HCT116 (cell line): ENCODE results near the gene TRAPPC4. TPM values are rescaled to one million over a fixed set of nuclear protein-coding genes. Genes with fewer than 3 reads are reported as not detected.

Experiments
- ATAC-seq: fragments of 200-7000 bp; cut with Tn5 transposase; 2 replicates; pipeline ENCODE4 v1.9.1; 2020; ENCODE audit warnings: mild to moderate bottlenecking, moderate library complexity
- BruUV-seq: library from RNA; stranded (reverse); fragments of 400-500 nt; replicated peaks from 2 replicates; lab custom pipeline; 2021; lab: Mats Ljungman, UMichigan
- CTCF ChIA-PET: fragments of 300-600 bp; sonication (Branson Sonifier 250); formaldehyde crosslinking; loops from one replicate; lab custom pipeline; 2021; ENCODE audit warnings: antibody characterized with exemption; lab: Charles Lee
- POLR2A ChIA-PET: fragments of 300-600, 350-600 bp; sonication (Branson Sonifier 250); formaldehyde crosslinking; loops from one replicate; lab custom pipeline; 2021; ENCODE audit warnings: antibody characterized with exemption; lab: Charles Lee
- RAD21 ChIA-PET, 2 experiments: fragments of 300-600 bp; sonication (Branson Sonifier 250); formaldehyde crosslinking; loops; one replicate each; lab custom pipeline; 2023; ENCODE audit warnings: low total read pairs in 2 of 2; ENCODE audit not compliant: uncharacterized antibody in 2 of 2, unreplicated experiment in 2 of 2, low non-redundant PET in 1 of 2; lab: Charles Lee
- DNase-seq: peaks from one replicate; pipeline ENCODE4 v3.0.0-alpha.2; 2010; ENCODE audit warnings: low read depth, low spot score
- H2AFZ ChIP-seq: fragments of 200-600 bp; shearing (Covaris generic), sonication (generic); 2 replicates; pipeline ENCODE4 v1.6.1; 2017; ENCODE audit warnings: low read depth, mixed run types, mixed read lengths, antibody characterized with exemption, low read length; ENCODE audit not compliant: poor library complexity, severe bottlenecking
- H3K27ac ChIP-seq: 2 replicates; pipeline ENCODE4 v1.5.1; 2012; ENCODE audit warnings: low read depth, low read length
- H3K27me3 ChIP-seq: fragments of 200-600 bp; sonication (generic); 2 replicates; pipeline ENCODE4 v1.6.1; 2016; ENCODE audit warnings: mixed run types, low read length, mixed read lengths; ENCODE audit not compliant: insufficient read depth
- H3K36me3 ChIP-seq, 2 experiments: fragments of 200-500 bp in 1 of 2; fragments of 200-600 bp in 1 of 2; sonication (Bioruptor generic) in 1 of 2; sonication (generic) in 1 of 2; 2 replicates each; pipeline versions ENCODE4 v1.5.1 to v1.6.1; 2014 to 2016; ENCODE audit warnings: low read length in 2 of 2, inconsistent platforms in 1 of 2, mixed read lengths in 1 of 2, mixed run types in 1 of 2; ENCODE audit not compliant: insufficient read depth in 2 of 2, control insufficient read depth in 1 of 2
- H3K4me1 ChIP-seq, 2 experiments: fragments of 200-600 bp in 1 of 2; sonication (generic) in 1 of 2; 2 replicates each; pipeline versions ENCODE4 v1.5.1 to v1.6.1; 2012 to 2017; ENCODE audit warnings: low read length in 2 of 2, inconsistent platforms in 1 of 2, mild to moderate bottlenecking in 1 of 2, mixed read lengths in 1 of 2, mixed run types in 1 of 2, moderate library complexity in 1 of 2; ENCODE audit not compliant: insufficient read depth in 2 of 2, control insufficient read depth in 1 of 2
- H3K4me2 ChIP-seq: fragments of 200-600 bp; sonication (generic); 2 replicates; pipeline ENCODE4 v1.6.1; 2017; ENCODE audit warnings: mixed run types, low read length, mixed read lengths
- H3K4me3 ChIP-seq, 2 experiments: fragments of 200-600 bp in 1 of 2; sonication (generic) in 1 of 2; replicated peaks in 1 of 2; 2 replicates each; pipeline ENCODE4 v1.5.1; 2011 to 2016; ENCODE audit warnings: low read length in 2 of 2, control low read depth in 1 of 2, low read depth in 1 of 2, mild to moderate bottlenecking in 1 of 2, mixed read lengths in 1 of 2, mixed run types in 1 of 2
- H3K79me2 ChIP-seq: fragments of 200-600 bp; sonication (generic); 2 replicates; pipeline ENCODE4 v1.6.1; 2017; ENCODE audit warnings: mild to moderate bottlenecking, mixed run types, low read length, moderate library complexity, mixed read lengths; ENCODE audit not compliant: insufficient read depth
- H3K9ac ChIP-seq: fragments of 200-600 bp; sonication (generic); 2 replicates; pipeline ENCODE4 v1.6.1; 2016; ENCODE audit warnings: low read length, mixed read lengths
- H3K9me2 ChIP-seq: fragments of 200-600 bp; sonication (generic), shearing (Covaris generic); 2 replicates; pipeline ENCODE4 v1.6.1; 2017; ENCODE audit warnings: mixed run types, mild to moderate bottlenecking, moderate library complexity; ENCODE audit not compliant: insufficient read depth
- H3K9me3 ChIP-seq, 2 experiments: fragments of 200-500 bp in 1 of 2; fragments of 200-600 bp in 1 of 2; sonication (Bioruptor generic) in 1 of 2; sonication (generic) in 1 of 2; 2 replicates each; pipeline ENCODE4 v1.6.1; 2014 to 2017; ENCODE audit warnings: low read length in 2 of 2, mixed read lengths in 2 of 2, inconsistent platforms in 1 of 2, low read depth in 1 of 2, mild to moderate bottlenecking in 1 of 2, mixed run types in 1 of 2, moderate library complexity in 1 of 2; ENCODE audit not compliant: control insufficient read depth in 1 of 2, insufficient read depth in 1 of 2
- H4K20me1 ChIP-seq: fragments of 200-600 bp; sonication (generic), shearing (Covaris generic); 2 replicates; pipeline ENCODE4 v1.6.1; 2017; ENCODE audit warnings: mixed run types, mild to moderate bottlenecking, moderate library complexity; ENCODE audit not compliant: insufficient read depth
- CBX3 ChIP-seq: IDR thresholded peaks from 2 replicates; pipeline ENCODE4 v1.6.1; 2012; ENCODE audit warnings: low read depth
- CEBPB ChIP-seq: IDR thresholded peaks from 2 replicates; pipeline ENCODE4 v1.6.1; 2012; ENCODE audit warnings: low read depth
- EGR1 ChIP-seq: IDR thresholded peaks from 2 replicates; pipeline ENCODE4 v1.6.1; 2012; ENCODE audit warnings: low read depth
- ELF1 ChIP-seq: IDR thresholded peaks from 2 replicates; pipeline ENCODE4 v1.6.1; 2012; ENCODE audit warnings: low read depth, borderline replicate concordance
- EZH2 ChIP-seq: fragments of 200-600 bp; sonication (generic); IDR thresholded peaks from 2 replicates; pipeline ENCODE4 v1.6.1; 2017; ENCODE audit warnings: antibody characterized with exemption, mixed run types
- EZH2phosphoT487 ChIP-seq: fragments of 200-600 bp; IDR thresholded peaks from 2 replicates; pipeline ENCODE4 v1.6.1; 2018; ENCODE audit warnings: antibody characterized with exemption, borderline replicate concordance
- JUND ChIP-seq: IDR thresholded peaks from 2 replicates; pipeline ENCODE4 v1.6.1; 2012
- POLR2A ChIP-seq: IDR thresholded peaks from 2 replicates; pipeline ENCODE4 v1.7.0; 2011; ENCODE audit warnings: borderline replicate concordance; ENCODE audit not compliant: insufficient read depth, insufficient read length; ENCODE audit errors: extremely low read depth
- POLR2AphosphoS5 ChIP-seq: IDR thresholded peaks from 2 replicates; pipeline ENCODE4 v1.6.1; 2011; ENCODE audit warnings: mild to moderate bottlenecking, low read depth, low read length, moderate library complexity
- RAD21 ChIP-seq: IDR thresholded peaks from 2 replicates; pipeline ENCODE4 v1.6.1; 2012; ENCODE audit warnings: low read depth, mild to moderate bottlenecking
- SIN3A ChIP-seq: IDR thresholded peaks from 2 replicates; pipeline ENCODE4 v1.6.1; 2012; ENCODE audit warnings: low read depth
- SP1 ChIP-seq: IDR thresholded peaks from 2 replicates; pipeline ENCODE4 v1.6.1; 2012; ENCODE audit warnings: low read depth
- SRF ChIP-seq: IDR thresholded peaks from 2 replicates; pipeline ENCODE4 v1.6.1; 2012; ENCODE audit warnings: low read depth
- TCF7L2 ChIP-seq: IDR thresholded peaks from 2 replicates; pipeline ENCODE4 v1.7.0; 2011; ENCODE audit warnings: borderline replicate concordance, inconsistent platforms; ENCODE audit not compliant: insufficient read depth, insufficient read length; ENCODE audit errors: extremely low read depth
- YY1 ChIP-seq: IDR thresholded peaks from 2 replicates; pipeline ENCODE4 v1.6.1; 2011; ENCODE audit warnings: low read length, low read depth, moderate library complexity, mild to moderate bottlenecking; ENCODE audit not compliant: insufficient replicate concordance; ENCODE audit errors: extremely low read depth
- ZFX ChIP-seq: fragments of 450-650 bp; IDR thresholded peaks from 2 replicates; pipeline ENCODE4 v1.6.1; 2017
- intact Hi-C: fragments of 100-400 bp; cut with micrococcal nuclease; formaldehyde crosslinking; loops from 2 replicates; pipeline ENCODE4 v1.10.0; 2022
- total RNA-seq: library from RNA; stranded (reverse); gene quantifications from one replicate; pipeline ENCODE4 v1.2.1, GENCODE V29; 2021; ENCODE audit not compliant: unreplicated experiment
- TF ChIP-seq, protein P1 (sequence below), 3 experiments: fragments of 200-600 bp in 1 of 3; sonication (generic) in 1 of 3; IDR thresholded peaks in 2 of 3; conservative IDR thresholded peaks in 1 of 3; 2 replicates each; pipeline ENCODE4 v1.5.1; 2012 to 2017; ENCODE audit warnings: low read depth in 2 of 3, low read length in 2 of 3, antibody characterized with exemption in 1 of 3, borderline replicate concordance in 1 of 3, control low read depth in 1 of 3, mild to moderate bottlenecking in 1 of 3, mixed read lengths in 1 of 3, mixed run types in 1 of 3, moderate library complexity in 1 of 3; ENCODE audit not compliant: insufficient read depth in 1 of 3
- TF ChIP-seq, protein P2 (sequence below): IDR thresholded peaks from 2 replicates; pipeline ENCODE4 v1.6.1; 2012
- TF ChIP-seq, protein P3 (sequence below): IDR thresholded peaks from 2 replicates; pipeline ENCODE4 v1.6.1; 2011; ENCODE audit warnings: mild to moderate bottlenecking, low read length, moderate library complexity; ENCODE audit not compliant: insufficient replicate concordance; ENCODE audit errors: extremely low read depth
- TF ChIP-seq, protein P4 (sequence below): IDR thresholded peaks from 2 replicates; pipeline ENCODE4 v1.6.1; 2012; ENCODE audit warnings: low read depth
- TF ChIP-seq, protein P5 (sequence below): IDR thresholded peaks from 2 replicates; pipeline ENCODE4 v1.6.1; 2012

Gene TRAPPC4
- total RNA-seq, 1 experiment from 2014 or later, result 61.6 TPM

DNA sequence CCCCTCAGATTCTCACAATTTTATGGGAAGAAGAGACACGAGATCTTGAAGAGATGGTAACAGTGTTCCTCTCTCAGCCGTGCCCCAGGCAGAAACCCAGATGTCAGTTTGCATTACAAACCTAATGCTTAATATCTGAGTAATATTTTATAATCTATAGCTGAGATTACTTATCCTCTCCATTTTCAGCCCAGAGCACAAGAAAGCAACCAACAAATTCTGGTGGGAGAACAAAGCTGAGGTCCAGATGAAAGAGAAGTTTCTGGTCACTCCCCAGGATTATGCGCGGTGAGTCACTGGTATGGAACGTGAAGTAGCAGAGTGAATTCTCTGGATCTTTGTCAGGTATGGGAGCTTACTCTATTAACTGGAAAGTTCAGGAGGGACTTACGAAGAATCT is 19.7 kb upstream of the TRAPPC4 start:
- Histone ChIP-seq H4K20me1 (no peaks in the 10 kb centered on the region), H3K4me1 (peaks cover 15 to 46% of the 10 kb centered on the region in 2 experiments), H3K9me2 (no peaks in the 10 kb centered on the region), H2AFZ (no peak overlapping the region), H3K36me3 (peaks cover 13 to 27% of the 10 kb centered on the region in 2 experiments), H3K27ac (peak overlapping the region; percentile 96), H3K79me2 (peaks cover 75% of the 10 kb centered on the region), H3K9ac (peak overlapping the region; percentile 90), H3K4me3 (peak overlapping the region; percentile 90), H3K9me3 (no peaks in the 10 kb centered on the region), H3K4me2 (peak overlapping the region; percentile 97), H3K27me3 (no peaks in the 10 kb centered on the region)
- intact Hi-C loops, result no loop called here
- DNase-seq, result peak; percentile 74
- no TSS peak for BruUV-seq
- peak; percentile 39 for ATAC-seq
- CTCF ChIA-PET, result no interaction called here
- POLR2A ChIA-PET, result interaction anchor here (0.6 kb wide), 1 partner anchor 327 kb away, joined by 5 read pairs; no protein-coding TSS in a partner anchor
- RAD21 ChIA-PET, result no interaction called here
- TF ChIP-seq CBX3 (no peak), YY1 (no peak), SIN3A (peak; percentile 48; the same call in 1 of the 2 replicates), POLR2AphosphoS5 (no peak), CEBPB (no peak), POLR2A (no peak), ELF1 (no peak), SP1 (peak; percentile 43; the same call in 1 of the 2 replicates), TCF7L2 (peak; percentile 76), JUND (peak; percentile 86), EZH2phosphoT487 (no peak), EGR1 (no peak), EZH2 (no peak), SRF (no peak), RAD21 (no peak), ZFX (no peak)
- TF ChIP-seq, protein P1, sequence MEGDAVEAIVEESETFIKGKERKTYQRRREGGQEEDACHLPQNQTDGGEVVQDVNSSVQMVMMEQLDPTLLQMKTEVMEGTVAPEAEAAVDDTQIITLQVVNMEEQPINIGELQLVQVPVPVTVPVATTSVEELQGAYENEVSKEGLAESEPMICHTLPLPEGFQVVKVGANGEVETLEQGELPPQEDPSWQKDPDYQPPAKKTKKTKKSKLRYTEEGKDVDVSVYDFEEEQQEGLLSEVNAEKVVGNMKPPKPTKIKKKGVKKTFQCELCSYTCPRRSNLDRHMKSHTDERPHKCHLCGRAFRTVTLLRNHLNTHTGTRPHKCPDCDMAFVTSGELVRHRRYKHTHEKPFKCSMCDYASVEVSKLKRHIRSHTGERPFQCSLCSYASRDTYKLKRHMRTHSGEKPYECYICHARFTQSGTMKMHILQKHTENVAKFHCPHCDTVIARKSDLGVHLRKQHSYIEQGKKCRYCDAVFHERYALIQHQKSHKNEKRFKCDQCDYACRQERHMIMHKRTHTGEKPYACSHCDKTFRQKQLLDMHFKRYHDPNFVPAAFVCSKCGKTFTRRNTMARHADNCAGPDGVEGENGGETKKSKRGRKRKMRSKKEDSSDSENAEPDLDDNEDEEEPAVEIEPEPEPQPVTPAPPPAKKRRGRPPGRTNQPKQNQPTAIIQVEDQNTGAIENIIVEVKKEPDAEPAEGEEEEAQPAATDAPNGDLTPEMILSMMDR (IDR thresholded peaks at IDR 0.05 in 2 of 3, conservative IDR thresholded peaks at IDR 0.05 in 1 of 3; ENCODE audit: borderline replicate concordance in 1 of 3, insufficient read depth in 1 of 3, low read depth in 2 of 3, low read length in 2 of 3), result no peak
- TF ChIP-seq, protein P2, sequence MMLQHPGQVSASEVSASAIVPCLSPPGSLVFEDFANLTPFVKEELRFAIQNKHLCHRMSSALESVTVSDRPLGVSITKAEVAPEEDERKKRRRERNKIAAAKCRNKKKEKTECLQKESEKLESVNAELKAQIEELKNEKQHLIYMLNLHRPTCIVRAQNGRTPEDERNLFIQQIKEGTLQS, result no peak
- TF ChIP-seq, protein P3, sequence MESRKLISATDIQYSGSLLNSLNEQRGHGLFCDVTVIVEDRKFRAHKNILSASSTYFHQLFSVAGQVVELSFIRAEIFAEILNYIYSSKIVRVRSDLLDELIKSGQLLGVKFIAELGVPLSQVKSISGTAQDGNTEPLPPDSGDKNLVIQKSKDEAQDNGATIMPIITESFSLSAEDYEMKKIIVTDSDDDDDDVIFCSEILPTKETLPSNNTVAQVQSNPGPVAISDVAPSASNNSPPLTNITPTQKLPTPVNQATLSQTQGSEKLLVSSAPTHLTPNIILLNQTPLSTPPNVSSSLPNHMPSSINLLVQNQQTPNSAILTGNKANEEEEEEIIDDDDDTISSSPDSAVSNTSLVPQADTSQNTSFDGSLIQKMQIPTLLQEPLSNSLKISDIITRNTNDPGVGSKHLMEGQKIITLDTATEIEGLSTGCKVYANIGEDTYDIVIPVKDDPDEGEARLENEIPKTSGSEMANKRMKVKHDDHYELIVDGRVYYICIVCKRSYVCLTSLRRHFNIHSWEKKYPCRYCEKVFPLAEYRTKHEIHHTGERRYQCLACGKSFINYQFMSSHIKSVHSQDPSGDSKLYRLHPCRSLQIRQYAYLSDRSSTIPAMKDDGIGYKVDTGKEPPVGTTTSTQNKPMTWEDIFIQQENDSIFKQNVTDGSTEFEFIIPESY, result no peak
- TF ChIP-seq, protein P4, sequence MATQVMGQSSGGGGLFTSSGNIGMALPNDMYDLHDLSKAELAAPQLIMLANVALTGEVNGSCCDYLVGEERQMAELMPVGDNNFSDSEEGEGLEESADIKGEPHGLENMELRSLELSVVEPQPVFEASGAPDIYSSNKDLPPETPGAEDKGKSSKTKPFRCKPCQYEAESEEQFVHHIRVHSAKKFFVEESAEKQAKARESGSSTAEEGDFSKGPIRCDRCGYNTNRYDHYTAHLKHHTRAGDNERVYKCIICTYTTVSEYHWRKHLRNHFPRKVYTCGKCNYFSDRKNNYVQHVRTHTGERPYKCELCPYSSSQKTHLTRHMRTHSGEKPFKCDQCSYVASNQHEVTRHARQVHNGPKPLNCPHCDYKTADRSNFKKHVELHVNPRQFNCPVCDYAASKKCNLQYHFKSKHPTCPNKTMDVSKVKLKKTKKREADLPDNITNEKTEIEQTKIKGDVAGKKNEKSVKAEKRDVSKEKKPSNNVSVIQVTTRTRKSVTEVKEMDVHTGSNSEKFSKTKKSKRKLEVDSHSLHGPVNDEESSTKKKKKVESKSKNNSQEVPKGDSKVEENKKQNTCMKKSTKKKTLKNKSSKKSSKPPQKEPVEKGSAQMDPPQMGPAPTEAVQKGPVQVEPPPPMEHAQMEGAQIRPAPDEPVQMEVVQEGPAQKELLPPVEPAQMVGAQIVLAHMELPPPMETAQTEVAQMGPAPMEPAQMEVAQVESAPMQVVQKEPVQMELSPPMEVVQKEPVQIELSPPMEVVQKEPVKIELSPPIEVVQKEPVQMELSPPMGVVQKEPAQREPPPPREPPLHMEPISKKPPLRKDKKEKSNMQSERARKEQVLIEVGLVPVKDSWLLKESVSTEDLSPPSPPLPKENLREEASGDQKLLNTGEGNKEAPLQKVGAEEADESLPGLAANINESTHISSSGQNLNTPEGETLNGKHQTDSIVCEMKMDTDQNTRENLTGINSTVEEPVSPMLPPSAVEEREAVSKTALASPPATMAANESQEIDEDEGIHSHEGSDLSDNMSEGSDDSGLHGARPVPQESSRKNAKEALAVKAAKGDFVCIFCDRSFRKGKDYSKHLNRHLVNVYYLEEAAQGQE, result no peak
- TF ChIP-seq, protein P5, sequence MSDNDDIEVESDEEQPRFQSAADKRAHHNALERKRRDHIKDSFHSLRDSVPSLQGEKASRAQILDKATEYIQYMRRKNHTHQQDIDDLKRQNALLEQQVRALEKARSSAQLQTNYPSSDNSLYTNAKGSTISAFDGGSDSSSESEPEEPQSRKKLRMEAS, result no peak; the same call in 1 of the 2 replicates
